Skeletal muscle tissue (tissue), 1 donor: ENCODE results near the gene TMEM106C. TPM values are rescaled to one million over a fixed set of nuclear protein-coding genes. Genes with fewer than 3 reads are reported as not detected.

Experiments
- total RNA-seq: library from RNA; depleted of rRNA; stranded (reverse); fragments of >200 nt; gene quantifications from one replicate; pipeline ENCODE4 v1.2.3, GENCODE V29; 2014

TMEM106C gene
- total RNA-seq, 1 donor from 2014 or later, result 43.3 TPM

Other genes starting within 250 kb of the TMEM106C start
- 1.0 TPM for gene ENDOU, start 238.1 kb upstream of the TMEM106C start, total RNA-seq
- gene RAPGEF3, start 204.7 kb upstream of the TMEM106C start, total RNA-seq, result 8.4 TPM
- 7.8 TPM for gene SLC48A1, start 190.4 kb upstream of the TMEM106C start, total RNA-seq
- 21.4 TPM for gene HDAC7, start 143.7 kb upstream of the TMEM106C start, total RNA-seq
- gene VDR, start 58.6 kb upstream of the TMEM106C start, total RNA-seq, result 0.52 TPM
- 88.2 TPM for gene COL2A1, start 40.9 kb downstream of the TMEM106C start, total RNA-seq
- 15.1 TPM for gene SENP1, start 142.5 kb downstream of the TMEM106C start, total RNA-seq
- gene PFKM, start 155.8 kb downstream of the TMEM106C start, total RNA-seq, result 304 TPM
- gene ASB8, start 193.9 kb downstream of the TMEM106C start, total RNA-seq, result 32.9 TPM
- 0.52 TPM for gene CCDC184, start 220.0 kb downstream of the TMEM106C start, total RNA-seq
- gene OR10AD1, start 239.7 kb downstream of the TMEM106C start, total RNA-seq, result not detected